C4-2B (cell line): ENCODE data around the gene SCAMP1.

ENCODE experiments used
- ZFX ChIP-seq: fragments of 450-650 bp; IDR thresholded peaks from 2 replicates; pipeline ENCODE4 v1.6.1; 2017
- TF ChIP-seq, protein P1 (sequence below): fragments of 450-650 bp; conservative IDR thresholded peaks from 2 replicates; pipeline ENCODE4 v1.5.1; 2017; ENCODE audit warnings: mild to moderate bottlenecking

DNA sequence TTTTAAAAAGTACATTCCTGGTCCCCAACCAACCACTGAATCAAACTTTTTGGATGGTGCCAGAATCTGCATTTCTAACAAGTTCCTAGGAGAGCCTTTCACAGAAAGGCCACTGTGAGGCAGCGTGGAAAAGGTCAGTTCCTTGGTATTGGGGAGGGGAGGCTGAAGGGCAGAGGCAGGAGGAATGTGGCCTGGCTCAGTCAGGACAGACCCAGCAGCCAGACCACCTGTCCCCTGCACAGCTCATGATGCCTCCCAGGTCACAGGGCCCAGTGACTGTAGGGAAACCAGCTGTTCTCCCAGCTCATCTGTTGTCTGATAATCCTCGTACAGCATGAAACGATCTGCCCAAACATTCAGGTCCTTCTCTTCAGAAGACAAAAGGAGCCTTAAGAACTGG lies 155.3 kb downstream of the SCAMP1 start:
- TF ChIP-seq, protein P1, sequence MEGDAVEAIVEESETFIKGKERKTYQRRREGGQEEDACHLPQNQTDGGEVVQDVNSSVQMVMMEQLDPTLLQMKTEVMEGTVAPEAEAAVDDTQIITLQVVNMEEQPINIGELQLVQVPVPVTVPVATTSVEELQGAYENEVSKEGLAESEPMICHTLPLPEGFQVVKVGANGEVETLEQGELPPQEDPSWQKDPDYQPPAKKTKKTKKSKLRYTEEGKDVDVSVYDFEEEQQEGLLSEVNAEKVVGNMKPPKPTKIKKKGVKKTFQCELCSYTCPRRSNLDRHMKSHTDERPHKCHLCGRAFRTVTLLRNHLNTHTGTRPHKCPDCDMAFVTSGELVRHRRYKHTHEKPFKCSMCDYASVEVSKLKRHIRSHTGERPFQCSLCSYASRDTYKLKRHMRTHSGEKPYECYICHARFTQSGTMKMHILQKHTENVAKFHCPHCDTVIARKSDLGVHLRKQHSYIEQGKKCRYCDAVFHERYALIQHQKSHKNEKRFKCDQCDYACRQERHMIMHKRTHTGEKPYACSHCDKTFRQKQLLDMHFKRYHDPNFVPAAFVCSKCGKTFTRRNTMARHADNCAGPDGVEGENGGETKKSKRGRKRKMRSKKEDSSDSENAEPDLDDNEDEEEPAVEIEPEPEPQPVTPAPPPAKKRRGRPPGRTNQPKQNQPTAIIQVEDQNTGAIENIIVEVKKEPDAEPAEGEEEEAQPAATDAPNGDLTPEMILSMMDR: no peak
- no peak for TF ChIP-seq ZFX
